K562 (cell line): ENCODE data around the gene TMEM242. TPM values are rescaled to one million over a fixed set of nuclear protein-coding genes. Genes with fewer than 3 reads are reported as not detected.

ENCODE experiments used
- polyA plus RNA-seq, 8 experiments: library from polyadenylated mRNA; depleted of rRNA in 4 of 8; stranded (reverse) in 5 of 8; unstranded in 3 of 8; fragments of >200 nt; fragmentation: Nextera tagmentation in 2 of 8; fragmentation: Illumina TruSeq in 1 of 8; extraction: Ambion mirVana in 2 of 8; extraction: Trizol in 1 of 8; gene quantifications; 2 replicates each; pipeline versions ENCODE4 v1.2.1 to v1.2.3, GENCODE V29; 2011 to 2014; ENCODE audit warnings: inconsistent platforms in 1 of 8, missing spikeins in 1 of 8
- total RNA-seq, 7 experiments: library from RNA; depleted of rRNA in 6 of 7; stranded (reverse); fragments of >200 nt in 6 of 7; fragmentation: Illumina TruSeq in 2 of 7; extraction: Trizol in 2 of 7; gene quantifications; 2 replicates each; pipeline versions ENCODE4 v1.2.1 to v1.2.3, GENCODE V29; 2011 to 2021; ENCODE audit warnings: low replicate concordance in 1 of 7
- TF ChIP-seq, protein P1 (sequence below): fragments of 450-650 bp; IDR thresholded peaks from 2 replicates; pipeline ENCODE4 v1.6.1; 2017; ENCODE audit warnings: antibody characterized with exemption, mild to moderate bottlenecking
- TF ChIP-seq, protein P2 (sequence below), 2 experiments: fragments of 450-650 bp; IDR thresholded peaks; 2 replicates each; pipeline ENCODE4 v1.6.1; 2016; ENCODE audit warnings: mild to moderate bottlenecking in 2 of 2, borderline replicate concordance in 1 of 2, low read depth in 1 of 2, moderate library complexity in 1 of 2

TMEM242 gene
- total and polyA plus RNA-seq, 9 of the 15 experiments (the other 6 are each of a cell fraction or from before 2014, with no cell fraction given): 9.5 to 35.3 (median 16.5) TPM

DNA sequence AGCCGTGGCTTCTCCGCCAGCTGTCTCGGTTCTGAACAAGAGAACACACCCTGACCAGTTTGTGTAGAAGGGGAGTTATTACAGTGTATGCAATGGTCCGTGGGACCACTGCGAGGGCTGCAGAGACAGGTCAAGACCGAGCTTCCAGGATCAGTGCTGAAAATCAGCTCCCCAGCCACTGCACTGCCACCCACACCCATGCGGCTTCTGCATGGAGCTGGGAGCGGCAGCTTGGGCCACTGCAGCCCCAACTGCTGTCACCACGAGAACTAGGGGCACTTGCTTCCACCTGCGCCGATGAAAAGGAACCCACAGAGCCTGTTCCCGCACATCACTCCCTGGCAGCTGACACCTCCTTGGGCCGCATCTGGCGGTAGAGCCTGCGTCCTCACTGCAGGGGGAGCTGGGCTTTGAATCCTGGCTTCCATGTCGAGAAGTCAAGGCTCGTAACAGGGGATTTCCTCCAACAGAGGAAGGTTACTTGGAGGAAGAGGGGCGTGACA, 56.2 kb downstream of the TMEM242 start (continued):
- TF ChIP-seq, protein P1, sequence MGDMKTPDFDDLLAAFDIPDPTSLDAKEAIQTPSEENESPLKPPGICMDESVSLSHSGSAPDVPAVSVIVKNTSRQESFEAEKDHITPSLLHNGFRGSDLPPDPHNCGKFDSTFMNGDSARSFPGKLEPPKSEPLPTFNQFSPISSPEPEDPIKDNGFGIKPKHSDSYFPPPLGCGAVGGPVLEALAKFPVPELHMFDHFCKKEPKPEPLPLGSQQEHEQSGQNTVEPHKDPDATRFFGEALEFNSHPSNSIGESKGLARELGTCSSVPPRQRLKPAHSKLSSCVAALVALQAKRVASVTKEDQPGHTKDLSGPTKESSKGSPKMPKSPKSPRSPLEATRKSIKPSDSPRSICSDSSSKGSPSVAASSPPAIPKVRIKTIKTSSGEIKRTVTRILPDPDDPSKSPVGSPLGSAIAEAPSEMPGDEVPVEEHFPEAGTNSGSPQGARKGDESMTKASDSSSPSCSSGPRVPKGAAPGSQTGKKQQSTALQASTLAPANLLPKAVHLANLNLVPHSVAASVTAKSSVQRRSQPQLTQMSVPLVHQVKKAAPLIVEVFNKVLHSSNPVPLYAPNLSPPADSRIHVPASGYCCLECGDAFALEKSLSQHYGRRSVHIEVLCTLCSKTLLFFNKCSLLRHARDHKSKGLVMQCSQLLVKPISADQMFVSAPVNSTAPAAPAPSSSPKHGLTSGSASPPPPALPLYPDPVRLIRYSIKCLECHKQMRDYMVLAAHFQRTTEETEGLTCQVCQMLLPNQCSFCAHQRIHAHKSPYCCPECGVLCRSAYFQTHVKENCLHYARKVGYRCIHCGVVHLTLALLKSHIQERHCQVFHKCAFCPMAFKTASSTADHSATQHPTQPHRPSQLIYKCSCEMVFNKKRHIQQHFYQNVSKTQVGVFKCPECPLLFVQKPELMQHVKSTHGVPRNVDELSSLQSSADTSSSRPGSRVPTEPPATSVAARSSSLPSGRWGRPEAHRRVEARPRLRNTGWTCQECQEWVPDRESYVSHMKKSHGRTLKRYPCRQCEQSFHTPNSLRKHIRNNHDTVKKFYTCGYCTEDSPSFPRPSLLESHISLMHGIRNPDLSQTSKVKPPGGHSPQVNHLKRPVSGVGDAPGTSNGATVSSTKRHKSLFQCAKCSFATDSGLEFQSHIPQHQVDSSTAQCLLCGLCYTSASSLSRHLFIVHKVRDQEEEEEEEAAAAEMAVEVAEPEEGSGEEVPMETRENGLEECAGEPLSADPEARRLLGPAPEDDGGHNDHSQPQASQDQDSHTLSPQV: no peak
- TF ChIP-seq, protein P2, sequence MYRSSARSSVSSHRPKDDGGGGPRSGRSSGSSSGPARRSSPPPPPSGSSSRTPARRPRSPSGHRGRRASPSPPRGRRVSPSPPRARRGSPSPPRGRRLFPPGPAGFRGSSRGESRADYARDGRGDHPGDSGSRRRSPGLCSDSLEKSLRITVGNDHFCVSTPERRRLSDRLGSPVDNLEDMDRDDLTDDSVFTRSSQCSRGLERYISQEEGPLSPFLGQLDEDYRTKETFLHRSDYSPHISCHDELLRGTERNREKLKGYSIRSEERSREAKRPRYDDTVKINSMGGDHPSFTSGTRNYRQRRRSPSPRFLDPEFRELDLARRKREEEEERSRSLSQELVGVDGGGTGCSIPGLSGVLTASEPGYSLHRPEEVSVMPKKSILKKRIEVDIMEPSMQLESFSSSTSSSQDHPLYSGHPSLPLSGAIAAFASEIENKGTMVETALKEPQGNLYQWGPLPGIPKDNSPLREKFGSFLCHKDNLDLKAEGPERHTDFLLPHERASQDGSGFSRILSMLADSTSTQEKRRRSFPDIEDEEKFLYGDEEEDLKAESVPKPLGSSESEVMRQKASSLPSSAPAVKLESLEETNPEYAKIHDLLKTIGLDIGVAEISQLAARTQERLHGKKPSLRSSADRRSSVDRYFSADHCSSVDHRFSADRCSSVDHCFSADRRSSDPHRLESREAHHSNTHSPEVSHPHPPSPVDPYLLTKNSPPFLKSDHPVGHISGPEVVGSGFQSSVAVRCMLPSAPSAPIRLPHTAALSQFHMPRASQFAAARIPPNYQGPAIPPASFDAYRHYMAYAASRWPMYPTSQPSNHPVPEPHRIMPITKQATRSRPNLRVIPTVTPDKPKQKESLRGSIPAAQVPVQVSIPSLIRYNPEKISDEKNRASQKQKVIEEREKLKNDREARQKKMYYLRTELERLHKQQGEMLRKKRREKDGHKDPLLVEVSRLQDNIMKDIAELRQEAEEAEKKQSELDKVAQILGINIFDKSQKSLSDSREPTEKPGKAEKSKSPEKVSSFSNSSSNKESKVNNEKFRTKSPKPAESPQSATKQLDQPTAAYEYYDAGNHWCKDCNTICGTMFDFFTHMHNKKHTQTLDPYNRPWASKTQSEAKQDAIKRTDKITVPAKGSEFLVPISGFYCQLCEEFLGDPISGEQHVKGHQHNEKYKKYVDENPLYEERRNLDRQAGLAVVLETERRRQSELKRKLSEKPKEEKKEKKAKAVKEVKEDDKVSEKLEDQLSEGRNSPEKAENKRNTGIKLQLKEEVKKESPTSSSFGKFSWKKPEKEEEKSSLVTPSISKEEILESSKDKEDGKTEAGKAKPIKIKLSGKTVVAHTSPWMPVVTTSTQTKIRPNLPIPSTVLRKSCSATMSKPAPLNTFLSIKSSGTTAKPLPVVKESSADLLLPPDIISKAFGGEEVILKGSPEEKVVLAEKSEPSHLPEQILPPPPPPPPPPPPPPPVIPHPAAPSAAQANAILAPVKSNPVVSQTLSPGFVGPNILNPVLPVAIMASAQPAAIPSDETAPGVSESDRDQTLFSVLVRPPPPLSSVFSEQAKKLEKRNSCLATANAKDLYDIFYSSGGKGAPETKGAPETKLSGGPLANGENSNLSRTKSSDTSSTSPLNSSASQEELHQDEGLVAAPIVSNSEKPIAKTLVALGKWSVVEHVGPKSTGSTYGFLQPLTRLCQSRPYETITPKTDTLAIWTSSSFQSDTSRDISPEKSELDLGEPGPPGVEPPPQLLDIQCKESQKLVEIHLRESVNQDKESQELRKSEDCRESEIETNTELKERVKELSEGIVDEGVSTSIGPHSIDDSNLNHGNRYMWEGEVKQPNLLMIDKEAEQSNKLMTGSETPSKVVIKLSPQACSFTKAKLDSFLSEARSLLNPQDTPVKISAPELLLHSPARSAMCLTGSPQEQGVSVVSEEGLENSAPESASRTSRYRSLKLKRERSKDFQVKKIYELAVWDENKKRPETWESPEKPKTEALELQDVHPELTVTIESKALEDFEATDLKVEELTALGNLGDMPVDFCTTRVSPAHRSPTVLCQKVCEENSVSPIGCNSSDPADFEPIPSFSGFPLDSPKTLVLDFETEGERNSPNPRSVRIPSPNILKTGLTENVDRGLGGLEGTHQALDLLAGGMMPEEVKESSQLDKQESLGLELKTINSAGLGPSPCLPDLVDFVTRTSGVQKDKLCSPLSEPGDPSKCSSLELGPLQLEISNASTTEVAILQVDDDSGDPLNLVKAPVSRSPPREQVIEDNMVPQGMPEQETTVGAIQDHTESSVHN (IDR thresholded peaks at IDR 0.05; ENCODE audit: borderline replicate concordance in 1 of 2, low read depth in 1 of 2): no peak
